ENCODE results near the gene GABRR2.

Gene GABRR2

DNA sequence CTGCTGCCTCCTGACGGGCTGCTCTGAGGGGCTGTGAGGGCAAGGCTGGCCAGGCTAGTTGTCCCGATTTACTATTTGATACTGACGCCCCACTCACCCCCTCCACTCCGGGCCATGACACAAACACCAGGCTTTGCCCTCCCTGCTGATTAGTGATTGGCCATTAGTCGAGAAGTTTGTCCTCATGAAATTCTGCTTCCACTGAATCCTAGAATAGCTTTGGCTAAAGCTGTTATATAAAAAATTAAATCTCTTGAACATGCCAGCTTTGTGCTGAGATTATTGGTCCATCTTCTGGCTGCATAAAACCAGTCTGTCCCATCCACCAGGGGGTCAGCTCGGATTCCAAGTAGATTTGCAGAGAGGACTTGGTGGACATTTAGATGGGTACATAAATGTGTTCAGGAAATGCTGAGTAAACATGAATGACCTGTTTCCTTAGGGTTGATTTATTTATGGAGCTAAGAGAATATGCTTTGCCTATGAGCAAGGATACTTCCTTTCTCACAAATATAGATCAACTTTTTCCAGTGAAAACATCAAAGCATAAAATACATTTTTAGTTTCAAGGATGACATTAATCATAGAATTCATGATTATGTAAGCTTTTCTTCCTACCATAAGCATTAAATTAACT lies at the start of gene GABRR2:
TSS of gene GABRR2 (minus strand) at position 51 of the 637 bp plus-strand sequence. CDS start 134 bp downstream, outside the sequence.
- DNase-seq: no peak

DNA sequence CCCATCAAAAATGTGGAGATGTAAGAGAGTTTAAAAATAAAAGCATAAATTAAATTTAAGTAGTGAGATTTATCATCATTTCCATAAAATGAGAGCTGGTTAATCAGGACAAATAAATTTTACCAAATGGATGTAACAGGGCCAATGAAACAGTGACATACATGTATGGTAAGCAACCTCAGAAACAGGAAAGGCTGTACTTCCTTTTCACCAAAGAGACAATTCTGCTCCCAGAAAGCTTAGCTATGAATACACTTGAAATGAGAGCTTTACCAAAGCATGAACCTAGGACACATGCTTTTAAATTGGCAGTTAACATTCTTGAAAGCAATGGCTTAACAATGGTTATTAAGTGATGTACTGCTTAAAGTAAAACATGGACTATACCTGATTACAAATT lies 49.5 kb upstream of the GABRR2 start:
- no peak for DNase-seq

DNA sequence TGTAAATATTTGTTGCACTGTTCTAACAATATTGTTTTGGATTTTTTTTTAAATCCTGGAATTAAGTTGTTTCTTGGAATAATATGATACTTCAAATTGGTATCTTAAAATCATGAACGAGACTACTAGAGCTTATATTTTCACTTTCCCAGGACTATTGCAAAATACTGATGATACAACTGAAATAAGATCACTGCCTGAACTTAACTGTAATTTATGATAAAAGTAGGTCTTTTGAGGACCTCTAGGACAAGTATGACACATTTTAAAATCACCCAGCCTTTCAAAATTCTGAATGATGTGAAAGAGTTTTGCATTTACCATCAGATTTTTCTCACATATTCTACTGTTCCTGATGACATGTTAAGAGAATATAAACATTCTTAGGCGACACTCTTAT lies 46.1 kb upstream of the GABRR2 start:
- DNase-seq: no peak

DNA sequence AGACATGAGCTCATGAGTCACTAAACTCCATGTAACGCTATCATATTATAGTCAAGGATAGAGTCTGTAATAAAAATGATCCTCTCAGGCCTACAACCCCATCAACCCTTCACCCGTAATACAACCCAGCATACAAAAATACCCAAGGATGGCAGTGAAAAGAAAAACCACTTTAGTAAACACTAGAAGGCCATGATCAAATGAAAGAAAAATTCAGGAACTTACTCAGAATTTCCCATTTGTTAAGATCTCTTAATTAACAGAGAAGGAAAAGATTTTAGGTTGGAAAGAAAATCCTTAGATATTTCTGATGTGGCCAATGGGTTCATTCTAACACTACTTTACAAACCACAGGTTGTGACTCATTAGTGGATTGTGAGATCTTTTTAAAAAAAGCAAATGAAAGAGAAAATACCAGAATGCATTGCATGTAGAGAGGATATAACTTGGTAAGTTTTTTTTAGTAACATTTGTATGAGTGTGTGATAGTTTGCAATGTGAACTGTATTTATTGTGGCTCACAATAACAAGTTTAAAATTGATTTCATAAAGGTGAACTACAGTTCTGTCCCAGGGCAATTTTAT lies 45.4 kb upstream of the GABRR2 start:
- DNase-seq: no peak

DNA sequence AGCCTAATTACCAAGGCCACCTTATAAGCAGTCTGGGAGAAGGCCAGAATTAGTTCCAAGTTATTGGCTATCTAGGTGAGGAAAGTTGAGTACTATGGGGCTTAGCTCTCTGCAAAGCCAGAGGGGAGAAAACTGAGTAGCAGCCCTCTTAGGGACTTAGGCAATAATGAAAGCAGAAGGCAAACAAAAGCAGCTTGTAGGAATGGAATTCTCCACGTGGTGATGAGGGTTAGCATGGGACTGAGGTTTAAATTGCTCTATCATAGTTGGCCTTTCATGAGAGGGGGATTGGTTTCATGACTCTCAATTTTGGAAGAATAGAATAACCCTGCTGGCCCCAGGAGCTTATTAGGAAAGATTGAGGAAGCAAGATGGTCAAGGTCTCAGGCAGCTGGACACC lies 44.5 kb upstream of the GABRR2 start:
- DNase-seq: no peak

DNA sequence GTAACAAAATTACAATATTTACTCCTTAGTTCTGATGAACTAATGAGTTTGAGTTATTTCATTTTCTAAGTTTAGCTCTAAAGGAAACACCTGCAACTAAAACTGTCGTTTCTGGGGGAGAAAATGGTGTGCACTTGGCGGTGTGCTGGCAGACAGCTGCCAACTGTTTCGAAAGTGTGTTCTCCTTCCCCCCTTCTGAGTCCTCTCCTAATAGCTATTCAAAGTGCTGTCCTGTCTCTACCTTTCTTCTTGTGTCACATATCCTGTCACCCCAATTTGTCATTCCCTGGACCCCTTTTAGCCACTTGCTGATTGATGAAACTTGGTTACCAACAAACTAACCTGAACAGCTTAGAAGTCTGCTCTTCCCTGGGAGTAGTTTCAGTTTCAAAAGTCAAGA lies 42.3 kb upstream of the GABRR2 start:
- DNase-seq: no peak

DNA sequence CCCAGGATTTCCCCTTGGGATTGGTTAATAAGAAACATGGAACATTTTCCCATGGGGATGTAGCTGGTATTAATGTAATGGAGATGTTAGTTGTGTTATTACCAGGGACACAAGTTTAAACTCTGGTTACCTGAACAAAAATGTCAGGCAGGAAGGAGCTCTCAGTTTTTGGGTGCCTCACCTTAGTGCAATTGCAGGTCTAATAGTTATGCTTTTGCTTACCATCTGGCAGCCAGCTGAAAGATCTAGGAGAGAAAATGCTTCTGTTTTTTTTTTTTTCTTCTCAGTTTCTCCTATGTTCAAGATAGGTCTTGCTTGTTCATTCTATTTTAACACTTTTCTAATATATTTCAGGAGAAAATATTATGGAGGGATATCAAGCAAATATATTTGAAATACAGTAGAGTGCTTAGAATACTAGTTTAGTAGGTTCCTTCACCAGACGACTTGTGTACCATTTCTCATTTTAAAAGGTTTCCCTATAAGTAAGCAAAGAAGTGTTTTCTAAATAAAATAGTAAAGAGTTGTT lies 41.6 kb upstream of the GABRR2 start:
- peak in 1 of 2 experiments; percentile 10 for DNase-seq

DNA sequence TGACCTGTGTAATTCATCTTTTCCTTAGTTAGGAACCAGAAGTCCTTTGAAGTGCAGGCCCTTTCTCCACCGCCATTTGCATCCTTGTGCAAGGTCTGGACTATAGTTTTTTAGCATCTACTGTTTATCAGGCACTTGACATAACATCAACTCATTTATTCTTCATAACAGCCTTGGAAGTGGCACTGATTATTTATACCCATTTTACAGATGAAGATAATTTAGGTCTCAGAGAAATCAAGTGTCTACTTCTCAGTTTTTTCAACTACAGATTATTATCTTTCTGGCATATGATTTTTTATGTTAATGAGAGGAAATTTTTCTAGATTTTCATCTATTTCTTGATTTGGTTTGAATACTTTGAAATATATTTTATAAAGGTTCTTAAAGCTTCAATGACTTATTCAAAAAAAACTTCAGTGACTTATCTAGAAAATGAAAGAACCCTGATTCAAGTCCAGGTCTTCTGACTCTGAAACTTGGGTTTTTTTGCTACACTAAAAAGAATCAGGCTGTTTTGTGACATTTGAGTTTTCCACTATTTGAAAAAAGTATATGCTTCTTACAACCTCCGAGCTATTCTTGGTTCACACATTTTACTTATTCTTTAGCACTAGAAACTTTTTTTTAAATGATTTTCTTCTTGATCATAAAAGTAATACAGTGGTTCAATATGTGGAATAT lies 40.6 kb upstream of the GABRR2 start:
- no peak for DNase-seq

DNA sequence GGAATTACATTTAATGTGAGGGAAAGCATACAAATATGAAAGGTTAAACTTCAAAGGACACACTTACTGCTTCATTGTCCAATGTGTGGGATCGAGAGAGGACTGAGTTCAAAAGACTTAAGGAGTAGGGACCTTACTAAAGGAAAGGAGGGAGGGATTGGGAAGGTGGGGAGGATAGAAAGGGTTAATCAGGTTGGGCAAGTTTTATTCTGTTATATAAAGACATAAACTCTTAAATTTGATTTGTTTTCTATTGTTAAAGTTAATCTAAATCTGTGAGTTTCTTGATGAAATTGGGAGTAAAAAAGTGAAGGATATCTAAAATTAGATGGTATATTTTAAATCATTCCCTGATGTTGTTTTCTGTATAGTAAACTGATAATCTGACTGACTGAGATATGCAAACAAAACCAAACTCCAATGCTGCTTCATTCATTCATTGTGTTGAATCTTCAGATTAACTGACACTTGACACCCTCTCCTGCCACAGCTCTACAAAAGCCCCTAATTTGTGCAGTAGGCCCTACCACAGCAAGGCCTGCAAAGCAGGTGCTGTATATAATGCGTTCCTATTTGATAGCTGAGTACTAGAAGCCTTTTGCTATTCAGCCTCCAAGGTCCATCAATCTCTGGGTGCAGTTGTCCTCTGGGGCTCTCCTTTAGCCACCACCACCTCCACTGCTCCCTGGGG lies 38.7 kb upstream of the GABRR2 start:
- DNase-seq: peak; percentile 49 to 92

DNA sequence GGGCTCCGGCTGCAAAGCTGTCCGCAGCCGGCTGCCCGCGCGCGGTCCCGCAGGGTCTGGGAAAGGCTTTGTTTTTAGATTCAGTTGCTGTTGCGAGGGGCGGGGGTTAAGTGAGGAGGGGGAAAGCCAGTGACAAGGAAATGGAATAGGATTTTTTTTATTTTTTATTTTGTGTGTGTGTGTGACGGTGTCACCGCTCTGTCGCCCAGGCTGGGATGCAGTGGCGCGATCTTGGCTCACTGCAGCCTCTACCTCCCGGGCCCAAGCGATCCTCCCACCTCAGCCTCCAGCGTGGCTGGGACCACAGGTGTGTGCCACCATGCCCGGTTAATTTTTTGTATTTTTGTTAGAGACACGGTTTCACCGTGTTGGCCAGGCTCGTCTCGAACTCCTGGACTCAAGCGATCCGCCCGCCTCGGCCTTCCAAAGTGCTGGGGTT lies 38.0 kb upstream of the GABRR2 start:
- DNase-seq: no peak

DNA sequence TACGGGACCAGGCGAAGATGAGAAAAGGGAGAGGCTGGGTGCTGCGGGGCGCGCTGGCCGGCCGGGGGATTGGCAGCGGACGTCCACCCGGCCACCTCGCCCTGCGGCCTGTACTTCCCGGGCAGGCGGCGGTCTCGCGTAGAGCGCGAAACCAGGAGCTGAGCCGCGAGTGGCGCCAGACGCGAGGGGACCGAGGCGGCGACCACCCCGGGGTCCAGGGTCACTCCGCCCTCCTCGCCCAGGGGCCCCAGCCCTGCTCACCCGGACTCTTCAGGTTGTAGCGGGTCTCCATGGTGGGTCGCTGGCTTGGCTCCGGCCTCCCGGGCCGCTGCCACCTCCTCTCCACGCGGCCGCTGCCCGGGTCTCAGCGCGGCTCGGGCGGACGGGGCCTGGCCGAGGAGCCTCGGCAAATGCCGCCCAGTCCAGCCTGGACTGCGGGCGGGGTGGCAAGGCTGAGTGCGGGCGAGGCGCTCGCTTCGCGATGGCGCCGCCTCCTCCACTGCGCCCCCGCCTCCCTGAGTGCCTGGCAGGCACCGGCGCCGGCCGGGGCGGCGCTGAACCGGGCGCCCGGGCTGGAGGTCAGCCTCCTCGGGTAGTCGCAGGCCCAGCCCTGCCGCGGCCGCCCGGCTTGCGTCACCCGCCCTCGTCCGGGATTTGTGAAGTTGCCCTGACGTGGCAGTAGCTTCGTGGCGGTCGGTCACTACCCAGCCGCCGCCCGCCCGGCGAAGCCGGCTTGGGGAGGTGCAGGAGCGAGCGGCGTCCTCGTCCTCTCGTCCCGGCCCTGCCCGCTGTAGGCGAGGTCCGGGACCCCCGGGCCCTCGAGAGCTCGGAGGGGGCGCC lies 37.4 kb upstream of the GABRR2 start, which contains the start of gene UBE2J1:
TSS of gene UBE2J1 (minus strand) at position 445 of the 840 bp plus-strand sequence. CDS start at position 292, 153 bp downstream.
- DNase-seq: peak in 1 of 2 experiments; percentile 35

DNA sequence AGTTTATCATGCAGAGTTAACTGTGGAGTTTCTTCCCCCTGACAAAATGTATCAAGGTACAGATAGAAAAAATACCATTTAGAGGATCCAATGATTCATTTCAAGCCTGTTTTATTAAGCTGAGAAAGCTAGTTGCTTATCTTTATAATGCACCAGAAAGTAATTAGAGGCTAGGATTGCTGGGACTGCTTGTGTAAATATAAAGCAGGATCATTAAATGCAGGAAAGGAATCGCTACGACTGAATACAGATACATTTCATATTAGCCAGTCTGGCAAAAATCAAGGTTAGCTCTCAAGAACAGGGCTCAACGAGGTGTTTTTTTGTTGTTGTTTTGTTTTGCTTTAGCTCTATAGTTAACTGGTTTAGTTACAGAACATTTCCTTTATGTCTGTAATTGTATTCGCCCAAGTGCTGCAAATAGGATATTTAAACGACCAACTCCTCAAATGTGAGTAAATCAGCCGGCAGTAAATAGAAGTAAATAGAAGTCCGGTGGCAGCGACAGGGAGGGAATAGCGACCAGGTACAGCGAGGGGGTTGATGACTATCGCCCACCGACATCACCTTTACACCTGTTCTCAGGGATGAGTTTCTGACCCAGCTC lies 36.7 kb upstream of the GABRR2 start:
- DNase-seq: no peak

DNA sequence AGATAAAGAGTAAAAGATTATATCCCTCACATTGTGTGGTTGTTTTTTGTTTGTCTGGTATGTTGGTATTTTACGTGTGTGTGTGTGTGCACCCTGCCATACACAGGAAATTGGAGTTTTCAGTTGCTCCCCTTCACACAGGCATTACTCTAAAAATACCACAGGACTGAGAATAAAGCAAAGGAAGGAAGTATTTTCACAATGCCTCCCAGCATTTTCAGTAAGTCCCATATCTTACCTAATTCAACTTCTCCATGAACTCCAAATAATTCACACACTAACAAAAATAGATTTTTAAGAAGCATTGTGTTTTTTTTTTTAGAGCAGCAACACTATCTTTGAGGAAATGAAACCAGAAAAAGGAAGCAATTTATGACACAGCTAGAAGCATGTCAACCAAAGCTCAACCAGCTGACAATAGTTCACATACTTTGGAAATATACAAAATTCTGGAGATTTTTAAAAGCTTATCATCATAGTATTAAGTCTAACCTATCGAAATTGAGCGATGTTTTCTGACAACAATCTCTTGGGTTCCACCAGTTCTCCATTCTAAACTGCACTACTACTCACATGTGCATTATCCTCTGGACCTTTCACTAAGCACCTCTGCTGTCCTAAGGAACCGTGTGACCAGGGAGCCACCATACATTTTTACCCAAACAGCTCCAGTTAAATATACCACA lies 35.3 kb upstream of the GABRR2 start:
- DNase-seq: no peak

DNA sequence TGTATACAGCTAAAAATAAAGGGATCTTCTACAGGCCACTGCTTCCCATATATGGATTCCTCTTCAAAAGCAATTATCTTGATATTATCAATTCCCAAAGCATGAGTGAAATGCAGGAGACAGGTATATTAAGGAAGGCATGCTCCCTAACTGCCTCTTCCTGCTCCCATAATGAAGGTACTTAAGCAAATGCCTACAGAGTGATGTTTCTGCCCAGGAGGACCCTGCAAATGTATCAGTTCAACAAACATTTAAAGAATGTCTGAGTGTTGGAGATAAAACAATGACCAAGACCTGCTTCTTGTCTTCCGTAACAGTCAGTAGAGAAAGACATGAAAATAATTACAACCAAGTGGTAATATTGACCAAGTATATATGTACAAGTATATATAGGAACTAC lies 33.3 kb upstream of the GABRR2 start:
- no peak for DNase-seq

DNA sequence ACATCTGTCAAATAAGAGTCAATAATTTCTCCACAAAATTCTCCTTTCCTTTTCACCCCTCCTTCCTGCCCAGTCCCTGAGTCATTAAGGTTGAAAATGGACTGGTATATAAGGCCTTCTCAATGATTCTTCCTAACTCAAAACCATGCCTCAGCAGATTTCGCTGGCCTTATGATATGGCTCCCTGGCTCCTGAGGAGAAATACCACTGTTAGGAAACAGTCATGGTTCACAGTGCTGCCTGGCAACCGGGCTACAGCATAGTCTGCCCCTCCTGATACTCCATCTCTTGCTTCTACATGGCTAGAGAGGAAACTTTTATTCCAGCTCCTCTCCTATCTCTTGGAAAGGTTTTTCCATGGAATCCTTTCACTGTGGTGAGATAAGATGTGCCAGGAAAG lies 32.7 kb upstream of the GABRR2 start:
- no peak for DNase-seq

DNA sequence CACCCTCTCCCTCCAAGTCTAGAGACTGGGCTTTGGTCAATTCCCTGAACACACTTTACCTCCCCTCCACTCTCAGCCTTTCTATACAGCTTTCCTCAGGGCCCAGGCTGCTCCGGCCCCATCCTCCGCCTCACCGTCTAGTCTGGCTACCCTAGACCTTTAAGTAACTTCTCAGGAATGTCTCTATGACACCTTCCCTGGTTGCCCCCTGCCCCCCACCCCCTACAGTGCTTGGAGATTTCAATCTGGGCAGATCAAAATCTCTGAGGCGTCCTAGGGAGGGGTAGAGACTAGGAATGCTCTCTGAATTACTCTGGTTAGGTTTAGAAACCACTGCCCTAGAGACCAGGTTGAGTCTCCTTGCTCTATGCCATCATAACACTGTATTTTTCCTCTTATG lies 31.3 kb upstream of the GABRR2 start:
- no peak for DNase-seq

DNA sequence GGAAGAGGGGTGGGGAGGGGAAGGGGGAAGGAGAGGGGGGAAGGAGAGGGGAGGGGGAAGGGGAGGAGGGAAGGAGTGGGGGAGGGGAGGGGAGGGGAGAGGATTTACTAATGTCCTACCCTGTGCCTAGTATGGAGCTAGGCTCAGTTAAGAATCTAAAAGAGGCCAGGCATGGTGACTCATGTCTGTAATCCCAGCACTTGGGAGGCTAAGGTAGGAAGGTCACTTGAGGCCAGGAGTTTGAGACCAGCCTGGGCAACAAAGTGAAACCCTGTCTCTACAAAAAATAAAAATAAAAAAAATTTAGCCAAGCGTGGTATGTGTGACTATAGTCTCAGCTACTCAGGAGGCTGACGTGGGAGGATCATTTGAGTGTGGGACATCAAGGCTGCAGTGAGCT lies 24.5 kb upstream of the GABRR2 start:
- no peak for DNase-seq

DNA sequence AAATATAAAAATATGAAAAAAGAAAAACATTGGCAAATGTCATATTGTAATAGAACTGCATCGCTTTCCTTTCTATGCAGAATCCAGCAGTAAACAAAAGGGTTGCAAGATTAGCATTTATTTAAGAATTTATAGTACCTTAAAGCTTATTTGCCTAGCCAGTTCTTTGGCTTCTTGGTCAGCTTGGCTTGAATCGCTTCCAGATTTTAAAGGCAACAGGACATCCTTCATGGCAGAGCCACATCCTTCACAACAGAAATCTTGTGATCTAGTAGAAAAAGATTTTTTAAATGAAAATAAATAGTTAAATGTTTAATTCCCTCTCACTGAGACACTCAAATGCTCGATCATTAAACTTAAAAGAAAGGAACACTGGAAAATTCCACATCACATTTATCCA lies 20.1 kb upstream of the GABRR2 start:
- DNase-seq: no peak

DNA sequence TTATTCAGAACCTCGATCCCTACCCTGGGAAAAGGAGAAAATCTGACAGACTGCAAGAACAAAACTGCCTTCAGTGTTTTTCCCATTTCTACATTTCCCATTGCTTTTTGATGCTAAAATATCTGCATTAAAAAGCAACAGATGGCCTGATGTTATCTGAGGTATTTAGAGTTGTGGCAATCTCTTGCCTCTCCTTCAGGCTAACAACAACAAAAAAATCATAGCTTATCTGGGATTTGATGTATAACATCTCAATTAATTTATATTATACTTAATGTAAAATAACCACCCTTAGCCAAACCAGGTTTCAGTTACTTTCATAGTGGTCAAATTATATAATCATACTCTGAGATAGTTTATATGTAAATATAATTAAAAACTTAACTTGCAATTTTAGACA lies 15.8 kb upstream of the GABRR2 start:
- DNase-seq: no peak

DNA sequence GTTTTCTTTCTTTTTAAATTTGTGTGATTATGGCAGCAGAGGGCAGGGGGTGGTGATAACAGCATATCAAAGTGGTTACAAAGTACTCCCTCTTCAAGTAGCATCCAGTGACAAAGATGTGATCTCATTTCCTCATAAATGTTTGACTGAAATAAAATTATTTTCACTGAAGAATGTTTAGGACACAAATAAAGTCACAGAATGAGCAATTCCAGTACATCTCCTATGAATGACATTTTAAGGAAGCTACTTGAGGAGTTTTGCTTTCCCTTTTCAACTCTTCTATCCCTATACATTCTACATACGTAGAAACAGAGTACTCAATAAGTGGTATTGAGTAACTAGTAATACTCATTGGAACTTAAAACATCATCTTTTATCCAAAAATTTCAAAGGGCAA lies 13.9 kb upstream of the GABRR2 start:
- DNase-seq: no peak

DNA sequence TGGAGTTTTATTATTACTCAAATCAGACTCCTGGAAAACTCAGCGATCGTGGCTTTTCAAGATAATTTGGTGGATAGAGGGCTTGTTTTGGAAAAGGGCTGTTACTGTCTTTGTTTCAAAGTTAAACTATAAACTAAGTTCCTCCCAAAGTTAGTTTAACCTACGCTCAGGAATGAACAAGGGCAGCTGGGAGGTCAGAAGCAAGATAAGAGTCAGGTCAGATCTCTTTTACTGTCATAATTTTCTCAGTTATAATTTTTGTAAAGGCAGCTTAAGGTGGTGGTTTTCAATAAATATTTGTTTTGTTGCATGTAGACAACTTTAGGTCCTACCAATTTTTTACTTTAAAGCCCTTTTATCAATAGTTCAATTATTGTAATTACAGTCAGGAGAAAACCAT lies 9.2 kb upstream of the GABRR2 start:
- DNase-seq: no peak

Measured in NCI-H524 (cell line).